ENCODE data around the gene DENND2C.

DENND2C gene

DNA sequence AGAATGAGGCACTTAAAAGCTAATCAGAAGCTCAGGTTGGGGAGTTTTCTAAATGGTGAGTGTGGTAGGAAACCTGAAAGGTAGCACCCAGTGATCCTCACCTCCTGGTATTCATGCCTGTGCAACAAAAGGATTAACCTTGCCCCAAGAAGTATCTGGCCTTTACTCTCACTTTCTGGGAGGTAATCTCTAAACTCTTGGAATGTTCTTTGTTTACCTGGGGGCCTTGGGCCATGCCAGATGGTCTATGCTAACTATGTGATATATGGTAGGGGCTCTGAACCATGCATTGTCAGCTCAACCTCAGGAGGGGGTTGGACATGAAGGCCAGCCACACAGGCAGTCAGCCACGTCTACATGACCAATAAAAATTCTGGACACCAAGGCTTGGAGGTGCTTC, 134.4 kb downstream of the DENND2C start:
- DNase-seq (ENCODE audit: low read depth) = no peak
- no peak overlapping the region for H3K4me3 ChIP-seq (ENCODE audit: low read depth, low read length)

More for the DNA sequence above, 134.4 kb downstream of the DENND2C start:
- in situ Hi-C loops (cut with HindIII; ENCODE audit: low sequenced_read_pairs) = no loop called here
- TF ChIP-seq, protein P1, sequence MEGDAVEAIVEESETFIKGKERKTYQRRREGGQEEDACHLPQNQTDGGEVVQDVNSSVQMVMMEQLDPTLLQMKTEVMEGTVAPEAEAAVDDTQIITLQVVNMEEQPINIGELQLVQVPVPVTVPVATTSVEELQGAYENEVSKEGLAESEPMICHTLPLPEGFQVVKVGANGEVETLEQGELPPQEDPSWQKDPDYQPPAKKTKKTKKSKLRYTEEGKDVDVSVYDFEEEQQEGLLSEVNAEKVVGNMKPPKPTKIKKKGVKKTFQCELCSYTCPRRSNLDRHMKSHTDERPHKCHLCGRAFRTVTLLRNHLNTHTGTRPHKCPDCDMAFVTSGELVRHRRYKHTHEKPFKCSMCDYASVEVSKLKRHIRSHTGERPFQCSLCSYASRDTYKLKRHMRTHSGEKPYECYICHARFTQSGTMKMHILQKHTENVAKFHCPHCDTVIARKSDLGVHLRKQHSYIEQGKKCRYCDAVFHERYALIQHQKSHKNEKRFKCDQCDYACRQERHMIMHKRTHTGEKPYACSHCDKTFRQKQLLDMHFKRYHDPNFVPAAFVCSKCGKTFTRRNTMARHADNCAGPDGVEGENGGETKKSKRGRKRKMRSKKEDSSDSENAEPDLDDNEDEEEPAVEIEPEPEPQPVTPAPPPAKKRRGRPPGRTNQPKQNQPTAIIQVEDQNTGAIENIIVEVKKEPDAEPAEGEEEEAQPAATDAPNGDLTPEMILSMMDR (IDR thresholded peaks at IDR 0.05; ENCODE audit: low read depth, low read length, missing control alignments) = no peak
